HG03469 (cell line): ENCODE measurements around the gene FSTL4.

Experiments
- ATAC-seq: cut with Tn5 transposase; IDR thresholded peaks from one replicate; pipeline ENCODE4 v1.9.1; 2021; ENCODE audit warnings: mild to moderate bottlenecking, moderate library complexity, moderate number of reproducible peaks; ENCODE audit not compliant: unreplicated experiment

The FSTL4 gene

GRCh38 chr5:133612249-133612860 is at the start of gene FSTL4:
FSTL4 (minus strand) TSS chr5:133612541.
- ATAC-seq, result no peak

- no peak for ATAC-seq
Measured at GRCh38 chr5:133661389-133661788, 49.0 kb upstream of the FSTL4 start.

GRCh38 chr5:133658327-133658726 is 46.0 kb upstream of the FSTL4 start:
- no peak for ATAC-seq

- no peak for ATAC-seq
Measured at GRCh38 chr5:133657036-133657435, 44.7 kb upstream of the FSTL4 start.

- ATAC-seq, result no peak
Measured at GRCh38 chr5:133655966-133656365, 43.6 kb upstream of the FSTL4 start.

GRCh38 chr5:133653760-133654049 is 41.4 kb upstream of the FSTL4 start:
- no peak for ATAC-seq

GRCh38 chr5:133652951-133653759 is 40.8 kb upstream of the FSTL4 start:
- ATAC-seq, result no peak

- no peak for ATAC-seq
Measured at GRCh38 chr5:133644000-133644865, 31.9 kb upstream of the FSTL4 start.

- ATAC-seq, result no peak
Measured at GRCh38 chr5:133643365-133643764, 31.0 kb upstream of the FSTL4 start.

GRCh38 chr5:133642153-133642722 is 29.9 kb upstream of the FSTL4 start:
- ATAC-seq, result no peak

GRCh38 chr5:133641683-133642082 is 29.3 kb upstream of the FSTL4 start:
- no peak for ATAC-seq

GRCh38 chr5:133639850-133640528 is 27.6 kb upstream of the FSTL4 start:
- no peak for ATAC-seq

GRCh38 chr5:133638436-133638835 is 26.1 kb upstream of the FSTL4 start:
- ATAC-seq, result no peak

GRCh38 chr5:133637206-133637605 is 24.9 kb upstream of the FSTL4 start:
- ATAC-seq, result no peak

- ATAC-seq, result no peak
Measured at GRCh38 chr5:133635051-133635450, 22.7 kb upstream of the FSTL4 start.

- no peak for ATAC-seq
Measured at GRCh38 chr5:133627180-133627579, 14.8 kb upstream of the FSTL4 start.

GRCh38 chr5:133624316-133624715 is 12.0 kb upstream of the FSTL4 start:
- ATAC-seq, result no peak

GRCh38 chr5:133618141-133618540 is 5.8 kb upstream of the FSTL4 start:
- ATAC-seq, result no peak

- no peak for ATAC-seq
Measured at GRCh38 chr5:133613743-133614142, 1.4 kb upstream of the FSTL4 start.

GRCh38 chr5:133613184-133613583 is 843 bp upstream of the FSTL4 start:
- ATAC-seq, result no peak
